Mammary epithelial cell (primary cell): ENCODE data around the gene FKBP8.

Experiments
- EZH2 ChIP-seq: IDR thresholded peaks from 2 replicates; pipeline ENCODE4 v1.6.1; 2012; ENCODE audit warnings: low read length, inconsistent platforms, borderline replicate concordance
- TF ChIP-seq, protein P1 (sequence below), 2 donors: IDR thresholded peaks in 1 of 2; conservative IDR thresholded peaks in 1 of 2; 2 replicates each; pipeline ENCODE4 v1.5.1; 2011 to 2012; ENCODE audit warnings: inconsistent platforms in 2 of 2, low read length in 2 of 2, mild to moderate bottlenecking in 2 of 2, control low read depth in 1 of 2, low read depth in 1 of 2; ENCODE audit not compliant: insufficient read depth in 1 of 2; ENCODE audit errors: extremely low read depth in 1 of 2

DNA sequence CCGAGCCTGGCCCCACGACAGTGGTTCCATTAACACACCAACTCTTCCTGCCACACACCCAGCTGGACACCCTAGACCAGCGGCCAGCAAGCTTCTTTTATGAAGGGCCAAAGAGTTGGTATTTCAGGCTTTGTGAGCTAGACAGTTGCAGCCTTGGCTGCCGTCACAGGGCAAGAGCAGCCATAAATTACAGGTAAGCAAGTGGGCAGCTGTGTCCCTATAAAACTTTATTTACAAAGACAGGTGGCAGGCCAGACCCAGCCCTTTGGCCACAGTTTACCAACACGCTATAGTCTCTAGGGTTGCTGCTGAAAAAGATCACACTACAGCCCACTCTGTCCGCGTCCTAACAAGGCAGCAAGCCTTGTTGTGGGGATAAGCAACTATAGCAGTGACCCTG, 34.8 kb downstream of the FKBP8 start:
- TF ChIP-seq, protein P1, sequence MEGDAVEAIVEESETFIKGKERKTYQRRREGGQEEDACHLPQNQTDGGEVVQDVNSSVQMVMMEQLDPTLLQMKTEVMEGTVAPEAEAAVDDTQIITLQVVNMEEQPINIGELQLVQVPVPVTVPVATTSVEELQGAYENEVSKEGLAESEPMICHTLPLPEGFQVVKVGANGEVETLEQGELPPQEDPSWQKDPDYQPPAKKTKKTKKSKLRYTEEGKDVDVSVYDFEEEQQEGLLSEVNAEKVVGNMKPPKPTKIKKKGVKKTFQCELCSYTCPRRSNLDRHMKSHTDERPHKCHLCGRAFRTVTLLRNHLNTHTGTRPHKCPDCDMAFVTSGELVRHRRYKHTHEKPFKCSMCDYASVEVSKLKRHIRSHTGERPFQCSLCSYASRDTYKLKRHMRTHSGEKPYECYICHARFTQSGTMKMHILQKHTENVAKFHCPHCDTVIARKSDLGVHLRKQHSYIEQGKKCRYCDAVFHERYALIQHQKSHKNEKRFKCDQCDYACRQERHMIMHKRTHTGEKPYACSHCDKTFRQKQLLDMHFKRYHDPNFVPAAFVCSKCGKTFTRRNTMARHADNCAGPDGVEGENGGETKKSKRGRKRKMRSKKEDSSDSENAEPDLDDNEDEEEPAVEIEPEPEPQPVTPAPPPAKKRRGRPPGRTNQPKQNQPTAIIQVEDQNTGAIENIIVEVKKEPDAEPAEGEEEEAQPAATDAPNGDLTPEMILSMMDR (conservative IDR thresholded peaks at IDR 0.05 in 1 of 2, IDR thresholded peaks at IDR 0.05 in 1 of 2; ENCODE audit: extremely low read depth in 1 of 2, insufficient read depth in 1 of 2, low read depth in 1 of 2, low read length in 2 of 2) = no peak
- TF ChIP-seq EZH2 = no peak
